GM20000 (cell line): Measurements from ENCODE around the gene NDUFA7.
"Not testable (repeated sequence)": the region's sequence is repeated elsewhere in the genome, so short reads cannot be mapped to it uniquely, and the experiment has no call there.

Experiments
- DNase-seq: peaks from one replicate; pipeline ENCODE4 v3.0.0; 2012; ENCODE audit warnings: low spot score
- CTCF ChIP-seq: IDR thresholded peaks from 2 replicates; pipeline ENCODE4 v1.5.1; 2012; ENCODE audit warnings: mild to moderate bottlenecking, control low read depth; ENCODE audit errors: extremely low read depth, missing control alignments

The NDUFA7 gene

GRCh38 chr19:8320564-8321066 is 560 bp downstream of the NDUFA7 start:
- TF ChIP-seq CTCF: no peak
- DNase-seq: no peak

- no peak for DNase-seq
- no peak for TF ChIP-seq CTCF
Measured at GRCh38 chr19:8319807-8320520, 1.2 kb downstream of the NDUFA7 start.

- not testable (repeated sequence) for DNase-seq
Measured at GRCh38 chr19:8318835-8319234, 2.3 kb downstream of the NDUFA7 start.

GRCh38 chr19:8316351-8317125 is 4.6 kb downstream of the NDUFA7 start:
- DNase-seq: no peak
- TF ChIP-seq CTCF: no peak

- not testable (repeated sequence) for DNase-seq
Measured at GRCh38 chr19:8314981-8315640, 6.1 kb downstream of the NDUFA7 start.

- no peak for TF ChIP-seq CTCF
- DNase-seq: no peak
Measured at GRCh38 chr19:8311461-8312260, 9.5 kb downstream of the NDUFA7 start.

- no peak for TF ChIP-seq CTCF
- DNase-seq: no peak
Measured at GRCh38 chr19:8310342-8311055, 10.7 kb downstream of the NDUFA7 start.
